HS-5 (cell line): ENCODE results near the gene CCDC183.
"Not testable (repeated sequence)": the region's sequence is repeated elsewhere in the genome, so short reads cannot be mapped to it uniquely, and the experiment has no call there.

Experiments
- DNase-seq: peaks from one replicate; pipeline ENCODE4 v3.0.0-alpha.2; 2012; ENCODE audit warnings: low read depth

The CCDC183 gene

GRCh38 chr9:136796238-136796774, at the start of gene CCDC183:
CCDC183 (plus strand) TSS chr9:136796338; CDS start chr9:136796398, 60 bp downstream.
- no peak for DNase-seq

- DNase-seq = no peak
Measured at GRCh38 chr9:136746621-136747020, 49.5 kb upstream of the CCDC183 start.

- DNase-seq = no peak
Measured at GRCh38 chr9:136747161-136748060, 48.7 kb upstream of the CCDC183 start.

GRCh38 chr9:136748201-136748600, 47.9 kb upstream of the CCDC183 start, which contains the start of gene LCN6:
LCN6 (minus strand) TSS chr9:136748525; CDS start chr9:136748483, 42 bp downstream.
- DNase-seq = no peak

- DNase-seq = no peak
Measured at GRCh38 chr9:136748666-136749611, 47.2 kb upstream of the CCDC183 start.

- DNase-seq = no peak
Measured at GRCh38 chr9:136750526-136750925, 45.6 kb upstream of the CCDC183 start.

- no peak for DNase-seq
Measured at GRCh38 chr9:136751244-136751643, 44.9 kb upstream of the CCDC183 start.

GRCh38 chr9:136751814-136752213, 44.3 kb upstream of the CCDC183 start:
- DNase-seq = no peak

- no peak for DNase-seq
Measured at GRCh38 chr9:136753371-136754058, 42.6 kb upstream of the CCDC183 start.

- DNase-seq = no peak
Measured at GRCh38 chr9:136754059-136754572, 42.0 kb upstream of the CCDC183 start.

GRCh38 chr9:136754626-136755301, 41.4 kb upstream of the CCDC183 start:
- no peak for DNase-seq

- DNase-seq = not testable (repeated sequence)
Measured at GRCh38 chr9:136755302-136756133, 40.6 kb upstream of the CCDC183 start.

- DNase-seq = no peak
Measured at GRCh38 chr9:136756134-136756438, 40.1 kb upstream of the CCDC183 start.

GRCh38 chr9:136756836-136757235, 39.3 kb upstream of the CCDC183 start:
- DNase-seq = no peak

GRCh38 chr9:136757328-136757727, 38.8 kb upstream of the CCDC183 start:
- no peak for DNase-seq

GRCh38 chr9:136757751-136758140, 38.4 kb upstream of the CCDC183 start:
- no peak for DNase-seq

GRCh38 chr9:136759001-136759400, 37.1 kb upstream of the CCDC183 start:
- DNase-seq = no peak

- DNase-seq = no peak
Measured at GRCh38 chr9:136759436-136760325, 36.5 kb upstream of the CCDC183 start.

- no peak for DNase-seq
Measured at GRCh38 chr9:136760424-136760823, 35.7 kb upstream of the CCDC183 start.
